GM23248 (cell line): ENCODE results near the gene TRERF1.

Source experiments
- EZH2 ChIP-seq: fragments of 200-600 bp; sonication (generic); IDR thresholded peaks from 2 replicates; pipeline ENCODE4 v1.6.1; 2018; ENCODE audit warnings: antibody characterized with exemption, mild to moderate bottlenecking; ENCODE audit not compliant: insufficient read depth, poor library complexity, severe bottlenecking
- EZH2phosphoT487 ChIP-seq: fragments of 200-600 bp; sonication (generic); IDR thresholded peaks from 2 replicates; pipeline ENCODE4 v1.6.1; 2018; ENCODE audit warnings: antibody characterized with exemption, moderate library complexity, mild to moderate bottlenecking, low read depth; ENCODE audit not compliant: insufficient read depth

- TF ChIP-seq EZH2: no peak
- TF ChIP-seq EZH2phosphoT487: no peak
Observed at GRCh38 chr6:42423244-42423643, 28.5 kb downstream of the TRERF1 start.
